Stimulated activated CD8-positive, alpha-beta memory T cell treated with anti-CD3 and anti-CD28 coated beads, Interleukin-15, amount 100 ng/mL, for 4 hours (primary cell): ENCODE measurements around the gene INHBE.
"Not testable (repeated sequence)": the region's sequence is repeated elsewhere in the genome, so short reads cannot be mapped to it uniquely, and the experiment has no call there.

Experiments
- DNase-seq, 2 donors: peaks; one replicate each; pipeline ENCODE4 v3.0.0-alpha.2; 2020; ENCODE audit warnings: low read depth in 2 of 2

INHBE gene

GRCh38 chr12:57497223-57498131 lies 42.4 kb downstream of the INHBE start:
- DNase-seq: no peak

GRCh38 chr12:57498132-57498502 lies 43.0 kb downstream of the INHBE start:
- no peak for DNase-seq

- no peak for DNase-seq
Measured at GRCh38 chr12:57498571-57498970, 43.5 kb downstream of the INHBE start.

- no peak for DNase-seq
Measured at GRCh38 chr12:57500213-57500612, 45.1 kb downstream of the INHBE start.

- not testable (repeated sequence) for DNase-seq
Measured at GRCh38 chr12:57502311-57502969, 47.3 kb downstream of the INHBE start.

GRCh38 chr12:57506541-57506940 lies 51.4 kb downstream of the INHBE start:
- DNase-seq: not testable (repeated sequence)
